Superior temporal gyrus (tissue), 1 donor: Measurements from ENCODE around the gene CBFA2T3.

Experiments
- DNase-seq: peaks from one replicate; pipeline ENCODE4 v3.0.0-alpha.2; 2016; ENCODE audit errors: extremely low spot score

The CBFA2T3 gene

GRCh38 chr16:88995746-88996535, 18.9 kb upstream of the CBFA2T3 start:
- DNase-seq = no peak

- no peak for DNase-seq
These were observed 18.2 kb upstream of the CBFA2T3 start for GRCh38 chr16:88995194-88995593.

GRCh38 chr16:88994695-88995094, 17.7 kb upstream of the CBFA2T3 start:
- no peak for DNase-seq

GRCh38 chr16:88993946-88994600, 17.1 kb upstream of the CBFA2T3 start:
- DNase-seq = no peak

GRCh38 chr16:88993166-88993761, 16.3 kb upstream of the CBFA2T3 start:
- no peak for DNase-seq

- DNase-seq = no peak
These were observed 15.6 kb upstream of the CBFA2T3 start for GRCh38 chr16:88992351-88993165.

GRCh38 chr16:88991813-88992350, 14.9 kb upstream of the CBFA2T3 start:
- DNase-seq = no peak

- DNase-seq = no peak
These were observed 13.0 kb upstream of the CBFA2T3 start for GRCh38 chr16:88989852-88990547.

GRCh38 chr16:88988980-88989811, 12.2 kb upstream of the CBFA2T3 start:
- no peak for DNase-seq

GRCh38 chr16:88985521-88985920, 8.5 kb upstream of the CBFA2T3 start:
- no peak for DNase-seq

- DNase-seq = no peak
These were observed 7.0 kb upstream of the CBFA2T3 start for GRCh38 chr16:88983771-88984687.

- DNase-seq = no peak
These were observed 6.2 kb upstream of the CBFA2T3 start for GRCh38 chr16:88983165-88983564.

- DNase-seq = no peak
These were observed 5.5 kb upstream of the CBFA2T3 start for GRCh38 chr16:88982286-88983084.

GRCh38 chr16:88979353-88980015, 2.5 kb upstream of the CBFA2T3 start:
- no peak for DNase-seq

- no peak for DNase-seq
These were observed 1.8 kb upstream of the CBFA2T3 start for GRCh38 chr16:88978608-88979346.

- no peak for DNase-seq
These were observed 1.0 kb upstream of the CBFA2T3 start for GRCh38 chr16:88977812-88978607.
